OCI-LY3 (cell line): ENCODE measurements around the gene TUBB3.

ENCODE experiments used
- H2AFZ ChIP-seq: fragments of 200-600, 300-600 bp; shearing (Covaris generic); 2 replicates; pipeline ENCODE4 v1.6.0; 2014; ENCODE audit warnings: antibody characterized with exemption, low read depth, low read length
- H3K27ac ChIP-seq: fragments of 200-600, 300-600 bp; sonication (generic); 2 replicates; pipeline ENCODE4 v1.5.1; 2014; ENCODE audit warnings: mild to moderate bottlenecking, low read length, moderate library complexity, mixed read lengths
- H3K27me3 ChIP-seq: fragments of 200-600, 300-600 bp; sonication (generic); 2 replicates; pipeline ENCODE4 v1.6.1; 2014; ENCODE audit warnings: low read depth, low read length, mixed read lengths
- H3K36me3 ChIP-seq: fragments of 200-600, 300-600 bp; sonication (generic); replicated peaks from 2 replicates; pipeline ENCODE3; 2014; ENCODE audit warnings: low read depth, low read length, mixed read lengths
- H3K4me1 ChIP-seq: fragments of 300-600, 200-600 bp; sonication (generic); 2 replicates; pipeline ENCODE4 v1.6.1; 2014; ENCODE audit warnings: low read length, mixed read lengths
- H3K4me2 ChIP-seq: fragments of 200-600, 300-600 bp; sonication (generic); 2 replicates; pipeline ENCODE4 v1.6.1; 2014; ENCODE audit warnings: low read length, mixed read lengths
- H3K4me3 ChIP-seq: fragments of 300-600, 200-600 bp; sonication (generic); 2 replicates; pipeline ENCODE4 v1.5.1; 2014; ENCODE audit warnings: antibody characterized with exemption, mild to moderate bottlenecking, low read length, moderate library complexity
- H3K79me2 ChIP-seq: fragments of 300-600, 200-600 bp; shearing (Covaris generic); 2 replicates; pipeline ENCODE4 v1.6.1; 2014; ENCODE audit warnings: mild to moderate bottlenecking, low read length, mixed read lengths
- H3K9ac ChIP-seq: fragments of 300-600, 200-600 bp; shearing (Covaris generic); 2 replicates; pipeline ENCODE4 v1.6.0; 2014; ENCODE audit warnings: mild to moderate bottlenecking, low read length, moderate library complexity
- H3K9me3 ChIP-seq: fragments of 200-600, 300-600 bp; shearing (Covaris generic); 2 replicates; pipeline ENCODE4 v1.6.1; 2014; ENCODE audit warnings: low read length, mixed read lengths; ENCODE audit not compliant: insufficient read depth
- H4K20me1 ChIP-seq: fragments of 200-600, 300-600 bp; sonication (generic); 2 replicates; pipeline ENCODE4 v1.6.1; 2016; ENCODE audit warnings: low read length, mixed read lengths; ENCODE audit not compliant: insufficient read depth
- EZH2phosphoT487 ChIP-seq: fragments of 200-600 bp; shearing (Covaris generic); IDR thresholded peaks from 2 replicates; pipeline ENCODE4 v1.6.1; 2018; ENCODE audit warnings: antibody characterized with exemption, mixed run types, low read depth
- TF ChIP-seq, protein P1 (sequence below): fragments of 200-600, 300-600 bp; sonication (generic); IDR thresholded peaks from 2 replicates; pipeline ENCODE4 v1.5.1; 2014; ENCODE audit warnings: antibody characterized with exemption, low read length, low read depth

The TUBB3 gene

DNA sequence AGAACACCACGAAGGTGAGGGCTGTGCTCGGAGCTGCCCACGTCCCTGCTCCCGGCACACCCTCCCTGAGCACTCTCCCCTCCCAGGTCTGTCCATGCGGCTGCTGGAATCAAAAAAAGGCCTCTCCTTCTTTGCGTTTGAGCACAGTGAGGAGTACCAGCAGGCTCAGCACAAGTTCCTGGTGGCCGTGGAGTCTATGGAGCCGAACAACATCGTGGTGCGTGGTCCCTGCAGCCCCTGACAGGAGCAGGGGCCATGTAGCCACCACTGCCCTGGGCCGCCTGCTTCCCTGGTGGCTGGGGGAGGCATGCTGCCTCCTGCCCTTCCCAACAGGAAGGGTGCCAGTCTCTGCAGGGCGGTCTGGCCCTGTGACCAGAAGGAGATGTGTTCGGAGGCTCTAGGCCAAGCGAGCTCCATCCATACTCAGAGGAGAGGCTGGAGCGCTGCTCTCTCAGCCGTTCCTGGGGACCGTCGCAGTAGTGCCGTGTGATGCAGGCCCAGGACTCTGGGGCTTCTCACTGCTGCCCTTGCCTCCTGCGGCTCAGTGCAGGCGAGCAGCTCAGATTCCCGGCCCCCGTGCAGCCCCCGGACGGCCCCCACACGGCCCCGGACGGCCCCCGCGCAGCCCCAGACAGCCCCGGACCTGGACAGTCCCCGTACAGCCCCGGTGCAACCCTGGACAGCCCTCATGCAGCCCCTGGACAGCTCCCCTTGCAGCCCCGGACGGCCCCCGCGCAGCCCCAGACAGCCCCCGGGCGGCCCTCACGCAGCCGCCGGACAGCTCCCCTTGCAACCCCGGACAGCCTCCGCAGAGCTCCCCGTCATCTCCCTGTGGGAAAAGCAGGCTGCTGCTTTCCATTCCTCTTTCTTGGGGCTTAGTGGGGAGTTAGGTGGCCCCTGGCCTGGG, 29.2 kb upstream of the TUBB3 start:
- Histone ChIP-seq H4K20me1 (peaks cover 4% of the 10 kb centered on the region; the same call in 1 of the 2 replicates), H3K4me1 (no peaks in the 10 kb centered on the region), H3K27ac (no peak overlapping the region), H3K36me3 (peaks cover 46% of the 10 kb centered on the region), H3K4me3 (no peak overlapping the region), H3K9me3 (no peaks in the 10 kb centered on the region), H3K4me2 (no peak overlapping the region), H3K27me3 (no peaks in the 10 kb centered on the region), H3K9ac (no peak overlapping the region), H2AFZ (no peak overlapping the region), H3K79me2 (no peaks in the 10 kb centered on the region)
- TF ChIP-seq EZH2phosphoT487, result no peak
- TF ChIP-seq, protein P1, sequence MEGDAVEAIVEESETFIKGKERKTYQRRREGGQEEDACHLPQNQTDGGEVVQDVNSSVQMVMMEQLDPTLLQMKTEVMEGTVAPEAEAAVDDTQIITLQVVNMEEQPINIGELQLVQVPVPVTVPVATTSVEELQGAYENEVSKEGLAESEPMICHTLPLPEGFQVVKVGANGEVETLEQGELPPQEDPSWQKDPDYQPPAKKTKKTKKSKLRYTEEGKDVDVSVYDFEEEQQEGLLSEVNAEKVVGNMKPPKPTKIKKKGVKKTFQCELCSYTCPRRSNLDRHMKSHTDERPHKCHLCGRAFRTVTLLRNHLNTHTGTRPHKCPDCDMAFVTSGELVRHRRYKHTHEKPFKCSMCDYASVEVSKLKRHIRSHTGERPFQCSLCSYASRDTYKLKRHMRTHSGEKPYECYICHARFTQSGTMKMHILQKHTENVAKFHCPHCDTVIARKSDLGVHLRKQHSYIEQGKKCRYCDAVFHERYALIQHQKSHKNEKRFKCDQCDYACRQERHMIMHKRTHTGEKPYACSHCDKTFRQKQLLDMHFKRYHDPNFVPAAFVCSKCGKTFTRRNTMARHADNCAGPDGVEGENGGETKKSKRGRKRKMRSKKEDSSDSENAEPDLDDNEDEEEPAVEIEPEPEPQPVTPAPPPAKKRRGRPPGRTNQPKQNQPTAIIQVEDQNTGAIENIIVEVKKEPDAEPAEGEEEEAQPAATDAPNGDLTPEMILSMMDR, result no peak

DNA sequence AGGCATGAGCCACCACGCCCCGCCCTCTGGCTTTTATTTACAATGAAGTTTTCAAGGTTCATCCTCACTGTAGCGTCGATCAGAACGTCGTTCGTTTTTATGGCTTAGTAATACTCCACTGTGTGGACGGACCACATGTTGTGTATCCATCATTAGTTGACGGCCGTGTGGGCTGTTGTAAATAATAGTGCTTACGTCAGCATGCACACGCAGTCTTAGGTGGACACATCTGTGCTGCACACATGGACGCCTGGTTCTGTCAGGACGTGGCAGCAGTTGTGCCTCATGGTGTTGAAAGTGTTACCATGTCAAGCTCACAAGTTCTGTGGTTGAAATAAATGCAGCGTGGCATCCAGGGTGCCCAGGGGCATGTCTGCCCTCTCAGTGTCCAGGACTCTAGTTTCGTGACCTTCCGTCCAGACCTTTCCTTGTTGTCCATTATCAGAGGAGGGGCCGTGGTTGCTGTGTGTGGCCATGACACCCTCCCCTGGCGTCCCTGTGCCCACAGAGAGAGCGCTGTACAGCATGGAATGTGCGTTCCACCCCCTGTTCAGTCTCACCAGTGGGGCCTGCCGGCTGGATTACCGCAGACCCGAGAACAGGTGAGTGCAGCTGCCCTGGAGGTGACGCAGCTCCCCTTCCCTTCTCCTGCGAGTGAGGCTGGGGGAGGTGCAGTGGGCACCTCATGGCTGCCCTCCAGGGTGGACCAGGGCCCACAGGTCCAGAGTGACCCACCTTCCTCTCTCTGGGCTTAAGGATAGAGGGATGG, 27.5 kb upstream of the TUBB3 start:
- H3K4me1 ChIP-seq, result no peaks in the 10 kb centered on the region
- no peak overlapping the region for H3K4me2 ChIP-seq
- no peak overlapping the region for H3K4me3 ChIP-seq
- H3K36me3 ChIP-seq, result peaks cover 58% of the 10 kb centered on the region
- H3K9ac ChIP-seq, result no peak overlapping the region
- H3K9me3 ChIP-seq, result no peaks in the 10 kb centered on the region
- H3K27me3 ChIP-seq, result no peaks in the 10 kb centered on the region
- H3K27ac ChIP-seq, result no peak overlapping the region
- no peaks in the 10 kb centered on the region for H3K79me2 ChIP-seq
- H4K20me1 ChIP-seq, result peaks cover 4% of the 10 kb centered on the region; the same call in 1 of the 2 replicates
- no peak overlapping the region for H2AFZ ChIP-seq
- no peak for TF ChIP-seq EZH2phosphoT487
- TF ChIP-seq, protein P1, result no peak

DNA sequence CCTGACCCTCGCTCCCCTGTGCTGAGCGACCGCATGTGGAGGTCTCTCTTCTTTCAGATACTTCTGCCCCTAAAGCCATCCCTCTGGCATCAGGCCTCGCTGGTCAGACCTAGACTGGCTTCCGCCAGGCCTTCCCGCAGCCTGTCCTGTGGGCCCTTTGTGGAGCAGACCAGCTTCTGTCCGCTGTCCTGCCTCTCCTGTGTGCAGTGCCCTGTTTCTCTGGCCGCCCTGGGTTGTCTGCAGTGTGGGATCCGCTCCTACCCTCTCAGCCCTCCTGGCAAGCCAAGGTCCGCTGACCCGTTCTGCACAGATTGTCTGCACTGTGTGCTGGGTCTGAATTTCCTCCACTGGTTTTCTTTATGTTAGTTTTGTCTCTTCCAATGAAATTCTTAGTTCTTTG, 25.9 kb upstream of the TUBB3 start:
- Histone ChIP-seq H3K79me2 (no peaks in the 10 kb centered on the region), H3K9ac (no peak overlapping the region), H3K4me2 (no peak overlapping the region), H3K9me3 (no peaks in the 10 kb centered on the region), H3K27me3 (no peaks in the 10 kb centered on the region), H3K4me3 (no peak overlapping the region), H3K27ac (no peak overlapping the region), H3K4me1 (no peaks in the 10 kb centered on the region), H2AFZ (no peak overlapping the region), H4K20me1 (peaks cover 4% of the 10 kb centered on the region; the same call in 1 of the 2 replicates), H3K36me3 (peaks cover 53% of the 10 kb centered on the region)
- TF ChIP-seq, protein P1, result no peak
- no peak for TF ChIP-seq EZH2phosphoT487
